Testis (tissue), 3 donors: Measurements from ENCODE around the gene HMOX1. TPM values are rescaled to one million over a fixed set of nuclear protein-coding genes. Genes with fewer than 3 reads are reported as not detected.

Experiments used
- DNase-seq: peaks from one replicate; pipeline ENCODE4 v3.0.0-alpha.2; 2019
- H3K27ac ChIP-seq, 2 donors: fragments of 200-600 bp; sonication (generic); one replicate each; pipeline ENCODE4 v1.5.1; 2019
- H3K27me3 ChIP-seq: fragments of 200-600 bp; sonication (generic); one replicate; pipeline ENCODE4 v1.5.1; 2019
- H3K36me3 ChIP-seq: fragments of 200-600 bp; sonication (generic); one replicate; pipeline ENCODE4 v1.5.1; 2017; ENCODE audit warnings: low read depth; ENCODE audit errors: missing control alignments
- H3K4me1 ChIP-seq: fragments of 200-600 bp; sonication (generic); one replicate; pipeline ENCODE4 v1.5.1; 2019
- H3K4me3 ChIP-seq, 2 donors: fragments of 200-600 bp; sonication (generic); one replicate each; pipeline ENCODE4 v1.5.1; 2017 to 2019
- H3K9me3 ChIP-seq: fragments of 200-600 bp; sonication (generic); one replicate; pipeline ENCODE4 v1.5.1; 2017
- CTCF ChIP-seq, 3 experiments: fragments of 450-650 bp in 2 of 3; fragments of 200-600 bp in 1 of 3; sonication (generic) in 1 of 3; IDR thresholded peaks; one replicate each; pipeline ENCODE4 v1.5.1; 2016 to 2019; ENCODE audit warnings: antibody characterized with exemption in 3 of 3, mild to moderate bottlenecking in 2 of 3, moderate library complexity in 1 of 3
- POLR2A ChIP-seq: fragments of 450-650 bp; IDR thresholded peaks from one replicate; pipeline ENCODE4 v1.6.1; 2017; ENCODE audit warnings: antibody characterized with exemption, mild to moderate bottlenecking, moderate library complexity
- WGBS, 2 donors: methylation state at CpG; one replicate each; pipeline ENCODE4 v1.1.5; 2018; 5-methylcytosine and 5-hydroxymethylcytosine counted together
- intact Hi-C: fragments of 100-400 bp; cut with DNase I; formaldehyde crosslinking; loops from one replicate; pipeline ENCODE4 v1.15.1; 2023; ENCODE audit warnings: low total_unique reads
- polyA plus RNA-seq: library from polyadenylated mRNA; stranded (reverse); fragments of 350-450 nt; fragmentation: Illumina TruSeq; extraction: RNeasy Lipid Tissue Mini Kit (QIAGEN cat#74804); gene quantifications from one replicate; pipeline ENCODE4 v1.2.3, GENCODE V29; 2014; ENCODE audit warnings: low read depth, low replicate concordance; ENCODE audit not compliant: insufficient read depth
- total RNA-seq, 2 donors: library from RNA; depleted of rRNA; stranded (reverse); fragments of >200 nt; gene quantifications; one replicate each; pipeline ENCODE4 v1.2.3, GENCODE V29; 2016

HMOX1 gene
- total and polyA plus RNA-seq, 3 donors from 2014 or later: 22.0 to 37.8 (median 35.2) TPM

DNA sequence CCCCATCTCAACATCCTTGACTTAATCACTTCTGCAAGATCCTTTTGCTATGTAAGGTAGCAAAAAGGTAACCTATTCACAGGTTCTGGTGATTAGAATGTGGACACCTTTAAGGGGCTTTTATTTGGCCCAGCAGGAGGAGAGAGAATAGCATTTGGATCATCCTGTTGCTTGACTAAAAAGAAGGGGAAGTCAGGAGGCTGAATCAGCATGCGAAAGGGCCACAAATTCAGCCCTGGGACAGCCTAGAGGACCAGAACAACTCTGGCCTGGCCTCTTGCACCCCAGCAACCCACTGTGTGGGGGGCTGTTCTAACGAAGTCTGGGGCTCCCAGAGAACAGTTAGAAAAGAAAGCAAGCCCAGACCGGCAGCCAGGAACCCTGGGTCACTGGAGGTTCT, 3.2 kb upstream of the HMOX1 start:
- no peak overlapping the region for H3K4me3 ChIP-seq
- no peaks in the 10 kb centered on the region for H3K9me3 ChIP-seq
- peaks cover 43% of the 10 kb centered on the region for H3K4me1 ChIP-seq
- H3K27me3 ChIP-seq: no peaks in the 10 kb centered on the region
- 66 to 80% methylated on average over 1 to 3 of the region's 3 CpGs for WGBS, 2 donors
- H3K27ac ChIP-seq: peak overlapping the region; percentile 65 to 89
- no peak for DNase-seq
- no peak for TF ChIP-seq CTCF (IDR thresholded peaks at IDR 0.05)
- no peak for TF ChIP-seq POLR2A
- intact Hi-C loops: no loop called here
- no peaks in the 10 kb centered on the region for H3K36me3 ChIP-seq

DNA sequence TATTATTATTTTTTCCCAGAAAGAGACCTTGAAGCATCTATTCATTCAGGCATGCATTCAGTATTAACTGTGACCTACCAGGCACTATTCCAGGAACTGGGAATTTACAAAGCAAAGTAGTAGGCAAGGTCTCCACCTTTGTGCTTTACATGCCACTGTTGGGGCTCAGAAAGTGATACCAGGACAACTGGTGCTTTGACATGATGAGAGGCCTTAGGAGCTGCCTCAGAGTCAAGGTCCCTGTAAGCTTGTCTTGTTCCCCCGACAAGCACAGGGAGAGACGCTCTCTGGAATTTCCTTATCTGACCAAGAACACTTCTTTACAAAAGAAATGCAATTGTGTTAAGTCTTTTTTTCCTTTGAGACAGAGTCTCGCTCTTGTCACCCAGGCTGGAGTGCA, 2.3 kb upstream of the HMOX1 start:
- intact Hi-C loops: no loop called here
- Histone ChIP-seq H3K4me3 (no peak overlapping the region), H3K4me1 (peaks cover 48% of the 10 kb centered on the region), H3K27me3 (no peaks in the 10 kb centered on the region), H3K27ac (peak overlapping the region; percentile 65 to 89), H3K9me3 (no peaks in the 10 kb centered on the region), H3K36me3 (no peaks in the 10 kb centered on the region)
- 31 to 38% methylated on average over 3 of the region's 3 CpGs for WGBS, 2 donors
- TF ChIP-seq CTCF (IDR thresholded peaks at IDR 0.05) (no peak), POLR2A (no peak)
- DNase-seq: peak; percentile 47

DNA sequence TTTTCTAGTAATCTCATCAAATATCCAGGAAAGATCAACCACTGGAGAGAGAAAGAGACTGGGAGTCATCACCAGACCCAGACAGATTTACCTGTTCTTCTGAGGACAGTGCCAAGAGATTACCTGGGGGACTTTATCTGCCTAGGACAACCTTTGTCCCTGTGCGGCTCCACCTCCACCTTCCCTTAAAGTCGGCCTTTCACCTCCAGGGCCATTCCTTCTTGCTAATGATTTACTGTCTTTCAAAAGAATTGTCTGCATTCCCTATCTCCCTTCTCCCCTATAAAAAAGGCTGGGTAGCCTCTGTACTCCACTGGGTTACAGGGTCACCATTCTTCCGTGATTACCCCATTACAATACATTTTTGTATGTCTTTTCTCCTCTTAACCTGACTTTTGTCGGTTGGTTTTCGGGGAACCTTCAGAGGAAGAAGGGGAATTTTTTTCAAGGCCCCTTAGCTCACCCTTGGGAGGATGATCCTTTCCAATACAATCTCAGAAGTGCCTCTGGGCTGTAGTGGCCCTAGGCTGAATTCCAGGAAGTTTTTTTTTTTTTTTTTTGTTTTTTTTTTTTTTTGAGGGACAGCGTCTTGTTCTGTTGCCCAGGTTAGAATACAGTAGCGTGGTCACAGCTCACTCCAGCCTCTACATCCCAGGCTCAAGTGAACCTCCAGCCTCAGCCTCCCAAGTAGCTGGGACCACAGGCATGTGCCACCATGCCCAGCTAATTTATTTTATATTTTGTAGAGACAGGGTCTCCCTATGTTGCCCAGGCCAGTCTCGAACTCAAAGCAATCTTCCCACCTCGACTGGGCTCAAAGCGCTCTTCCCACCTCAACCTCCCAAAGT, 1.5 kb upstream of the HMOX1 start:
- TF ChIP-seq POLR2A (no peak), CTCF (IDR thresholded peaks at IDR 0.05) (no peak)
- Histone ChIP-seq H3K36me3 (no peaks in the 10 kb centered on the region), H3K27me3 (no peaks in the 10 kb centered on the region), H3K4me3 (no peak overlapping the region), H3K27ac (peak overlapping the region; percentile 65 to 89), H3K4me1 (peaks cover 52% of the 10 kb centered on the region), H3K9me3 (no peaks in the 10 kb centered on the region)
- intact Hi-C loops: no loop called here
- 65 to 69% methylated on average over 10 of the region's 10 CpGs for WGBS, 2 donors
- no peak for DNase-seq

DNA sequence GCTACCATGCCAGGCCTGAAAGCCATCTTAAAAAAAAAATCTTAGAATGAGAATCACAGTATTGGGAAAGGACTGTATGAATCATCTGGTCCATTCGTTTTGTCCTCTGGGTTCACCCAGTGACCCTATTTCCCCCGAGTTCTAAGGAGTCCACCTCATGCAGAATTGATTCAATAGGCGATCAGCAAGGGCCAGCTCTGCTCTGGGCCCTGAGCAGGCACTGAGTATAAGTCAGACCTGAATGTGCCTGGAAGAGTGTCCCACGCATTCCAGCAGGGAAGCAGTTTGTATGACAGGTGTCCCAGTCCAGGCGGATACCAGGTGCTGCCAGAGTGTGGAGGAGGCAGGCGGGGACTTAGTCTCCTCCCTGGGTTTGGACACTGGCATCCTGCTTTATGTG, 883 bp upstream of the HMOX1 start:
- H3K36me3 ChIP-seq: no peaks in the 10 kb centered on the region
- H3K9me3 ChIP-seq: no peaks in the 10 kb centered on the region
- no peak for DNase-seq
- no peak for TF ChIP-seq POLR2A
- TF ChIP-seq CTCF (IDR thresholded peaks at IDR 0.05): no peak
- H3K27me3 ChIP-seq: no peaks in the 10 kb centered on the region
- 80 to 83% methylated on average over 6 of the region's 6 CpGs for WGBS, 2 donors
- H3K4me1 ChIP-seq: peaks cover 52% of the 10 kb centered on the region
- intact Hi-C loops: no loop called here
- peak overlapping the region; percentile 56 to 89 for H3K27ac ChIP-seq
- H3K4me3 ChIP-seq: no peak overlapping the region
